ENCODE results near the gene TMPRSS12. TPM values are rescaled to one million over a fixed set of nuclear protein-coding genes. Genes with fewer than 3 reads are reported as not detected.
"Not testable (repeated sequence)": the region's sequence is repeated elsewhere in the genome, so short reads cannot be mapped to it uniquely, and the experiment has no call there.

The TMPRSS12 gene, protein sequence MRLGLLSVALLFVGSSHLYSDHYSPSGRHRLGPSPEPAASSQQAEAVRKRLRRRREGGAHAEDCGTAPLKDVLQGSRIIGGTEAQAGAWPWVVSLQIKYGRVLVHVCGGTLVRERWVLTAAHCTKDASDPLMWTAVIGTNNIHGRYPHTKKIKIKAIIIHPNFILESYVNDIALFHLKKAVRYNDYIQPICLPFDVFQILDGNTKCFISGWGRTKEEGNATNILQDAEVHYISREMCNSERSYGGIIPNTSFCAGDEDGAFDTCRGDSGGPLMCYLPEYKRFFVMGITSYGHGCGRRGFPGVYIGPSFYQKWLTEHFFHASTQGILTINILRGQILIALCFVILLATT
- total RNA-seq = not detected

DNA sequence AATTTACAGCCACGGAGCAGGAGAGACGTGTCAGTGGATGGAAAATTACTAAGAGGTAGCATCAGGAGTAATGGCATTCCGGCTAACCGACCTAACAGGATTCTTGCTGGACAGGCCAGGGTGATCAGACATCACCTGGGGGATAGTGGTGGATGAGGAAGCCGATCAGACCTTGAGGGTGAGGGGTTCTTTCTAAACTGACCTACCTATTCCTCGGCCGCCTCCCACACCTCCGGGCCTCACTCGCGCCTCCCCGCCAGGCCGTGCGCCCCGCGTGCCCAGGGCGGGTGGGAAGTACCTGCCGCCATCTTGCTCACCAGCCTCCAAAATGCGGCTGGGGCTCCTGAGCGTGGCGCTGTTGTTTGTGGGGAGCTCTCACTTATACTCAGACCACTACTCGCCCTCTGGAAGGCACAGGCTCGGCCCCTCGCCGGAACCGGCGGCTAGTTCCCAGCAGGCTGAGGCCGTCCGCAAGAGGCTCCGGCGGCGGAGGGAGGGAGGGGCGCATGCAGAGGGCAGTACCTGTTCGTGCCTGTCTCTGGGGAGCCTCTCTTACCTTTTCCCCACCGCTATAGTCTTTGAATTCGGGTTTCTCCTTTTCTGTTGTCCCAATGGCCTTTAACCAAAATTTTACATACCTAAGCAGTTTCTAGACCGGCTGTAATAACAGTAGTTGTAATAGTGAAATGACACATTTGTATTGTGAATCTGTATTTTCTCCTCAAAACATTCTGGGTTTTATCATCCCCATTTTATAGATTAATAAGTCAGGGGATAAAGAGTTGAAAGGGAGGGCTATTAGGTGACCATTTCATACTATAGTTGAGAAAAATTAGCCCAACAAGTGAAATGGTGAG is at the start of gene TMPRSS12:
TSS of gene TMPRSS12 (plus strand) at position 290 of the 857 bp plus-strand sequence. CDS start at position 329, 39 bp downstream.
- Mint-ChIP-seq H3K27me3 (ENCODE audit: low read depth) (peaks cover 7% of the 10 kb centered on the region), H3K36me3 (ENCODE audit: low read depth) (no peaks in the 10 kb centered on the region), H3K9me3 (peaks cover 8% of the 10 kb centered on the region), H3K4me3 (no peak within 1 kb of the TSS), H3K4me1 (ENCODE audit: low read depth) (peaks cover 4% of the 10 kb centered on the region), H3K27ac (no peak within 1 kb of the TSS)
- CTCF ChIA-PET = interaction anchor here (0.8 kb wide), 1 partner anchor 18 kb away, joined by 3 read pairs; no protein-coding TSS in a partner anchor
- intact Hi-C loops (cut with micrococcal nuclease) = no loop called here
- no peak for DNase-seq

DNA sequence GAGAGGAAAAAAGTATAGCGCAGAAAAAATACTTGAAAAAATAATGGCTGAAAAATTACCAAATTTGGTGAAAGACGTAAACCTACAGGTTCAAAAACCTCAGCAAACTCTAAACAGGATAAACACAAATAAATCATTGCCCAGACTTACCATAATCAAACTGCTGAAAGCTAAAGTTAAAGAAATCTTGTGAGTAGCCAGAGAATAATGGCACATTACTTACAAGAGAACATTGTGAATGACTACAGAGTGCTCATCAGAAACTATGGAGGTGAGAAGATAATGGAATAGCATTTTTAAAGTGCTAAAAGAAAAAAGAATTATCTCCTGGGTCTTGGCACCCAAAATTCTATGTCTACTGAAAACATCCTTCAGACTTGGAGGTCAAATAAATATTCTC is 42.8 kb upstream of the TMPRSS12 start:
- DNase-seq = no peak
- intact Hi-C loops (cut with micrococcal nuclease) = no loop called here
- H3K4me3 Mint-ChIP-seq = no peak overlapping the region
- no peak overlapping the region for H3K27ac Mint-ChIP-seq
- CTCF ChIA-PET = no interaction called here
- peaks cover 53% of the 10 kb centered on the region for H3K36me3 Mint-ChIP-seq (ENCODE audit: low read depth)
- H3K27me3 Mint-ChIP-seq (ENCODE audit: low read depth) = no peaks in the 10 kb centered on the region
- peaks cover 17% of the 10 kb centered on the region for H3K9me3 Mint-ChIP-seq
- no peaks in the 10 kb centered on the region for H3K4me1 Mint-ChIP-seq (ENCODE audit: low read depth)

DNA sequence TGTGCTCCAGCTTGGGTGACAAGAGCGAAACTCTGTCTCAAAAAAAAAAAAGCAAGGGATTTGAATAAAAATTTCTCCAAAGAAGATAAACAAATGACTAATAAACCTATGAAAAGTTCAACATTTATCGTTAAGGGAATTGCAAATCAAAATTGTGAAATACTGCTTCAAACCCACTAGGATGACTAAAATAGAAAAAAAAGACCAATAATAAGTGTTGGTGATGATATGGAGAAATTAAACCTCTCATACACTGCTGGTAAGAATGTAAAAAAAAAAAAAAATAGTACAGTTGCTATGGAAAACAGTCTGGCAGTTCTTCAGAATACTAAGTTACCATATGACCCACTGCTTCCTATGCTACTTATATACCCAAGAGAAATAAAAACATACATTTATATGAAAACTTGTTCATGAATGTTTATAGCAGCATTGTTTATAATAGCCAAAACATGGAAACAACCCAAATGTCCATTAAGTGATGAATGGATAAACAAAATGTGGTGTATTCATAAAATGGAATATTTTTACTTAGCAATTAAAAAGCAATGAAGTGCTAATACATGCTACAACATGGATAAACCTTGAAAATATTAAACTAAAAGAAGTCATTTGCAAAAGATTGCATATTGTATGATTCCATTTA is 39.4 kb upstream of the TMPRSS12 start:
- intact Hi-C loops (cut with micrococcal nuclease) = no loop called here
- H3K4me1 Mint-ChIP-seq (ENCODE audit: low read depth) = no peaks in the 10 kb centered on the region
- no peaks in the 10 kb centered on the region for H3K27me3 Mint-ChIP-seq (ENCODE audit: low read depth)
- peaks cover 31% of the 10 kb centered on the region for H3K36me3 Mint-ChIP-seq (ENCODE audit: low read depth)
- peaks cover 17% of the 10 kb centered on the region for H3K9me3 Mint-ChIP-seq
- DNase-seq = no peak
- CTCF ChIA-PET = no interaction called here
- H3K4me3 Mint-ChIP-seq = no peak overlapping the region
- no peak overlapping the region for H3K27ac Mint-ChIP-seq

DNA sequence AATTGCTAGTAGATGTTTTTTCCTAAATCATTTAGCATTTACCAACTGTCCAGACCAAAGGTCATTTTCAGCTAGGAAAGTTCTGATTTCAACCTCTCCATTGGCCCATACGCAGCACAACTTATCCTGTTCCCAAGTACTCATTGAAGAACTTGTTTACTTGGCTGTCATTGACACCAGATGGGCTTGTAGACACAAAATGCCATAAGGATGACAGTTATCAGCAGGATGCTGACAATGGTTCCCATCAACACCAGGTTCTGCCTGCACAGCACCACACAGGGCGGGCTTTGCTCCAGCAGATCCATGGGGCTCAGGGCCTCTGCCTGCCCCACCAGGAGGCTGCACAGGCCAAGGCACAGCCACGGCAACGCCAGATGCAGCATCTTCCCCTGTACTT is 36.5 kb upstream of the TMPRSS12 start:
- no peak for DNase-seq
- H3K27ac Mint-ChIP-seq = no peak overlapping the region
- no peaks in the 10 kb centered on the region for H3K27me3 Mint-ChIP-seq (ENCODE audit: low read depth)
- intact Hi-C loops (cut with micrococcal nuclease) = no loop called here
- H3K9me3 Mint-ChIP-seq = no peaks in the 10 kb centered on the region
- CTCF ChIA-PET = no interaction called here
- H3K36me3 Mint-ChIP-seq (ENCODE audit: low read depth) = peaks cover 10% of the 10 kb centered on the region
- no peaks in the 10 kb centered on the region for H3K4me1 Mint-ChIP-seq (ENCODE audit: low read depth)
- H3K4me3 Mint-ChIP-seq = no peak overlapping the region

DNA sequence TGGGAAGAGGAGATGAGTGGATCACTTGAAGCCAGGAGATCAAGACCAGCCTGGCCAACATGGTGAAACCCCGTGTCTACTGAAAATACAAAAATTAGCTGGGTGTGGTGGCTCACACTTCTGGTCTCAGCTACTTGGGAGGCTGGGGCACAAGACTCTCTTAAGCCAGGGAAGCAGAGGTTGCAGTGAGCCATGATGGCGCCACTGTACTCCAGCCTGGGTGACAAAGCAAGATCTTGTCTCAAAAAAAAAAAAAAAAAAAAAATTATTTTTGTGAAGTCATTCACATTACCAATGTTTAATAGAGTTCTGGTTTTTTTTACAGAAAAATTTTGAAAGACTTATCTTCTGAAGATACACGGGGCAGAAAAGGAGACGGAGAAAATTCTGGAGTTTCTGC is 33.6 kb upstream of the TMPRSS12 start:
- intact Hi-C loops (cut with micrococcal nuclease); H3K27me3 Mint-ChIP-seq (ENCODE audit: low read depth); H3K4me1 Mint-ChIP-seq (ENCODE audit: low read depth); DNase-seq; CTCF ChIA-PET; H3K27ac Mint-ChIP-seq; H3K9me3 Mint-ChIP-seq; H3K4me3 Mint-ChIP-seq: not testable (repeated sequence)
- peaks cover 10% of the 10 kb centered on the region for H3K36me3 Mint-ChIP-seq (ENCODE audit: low read depth)

DNA sequence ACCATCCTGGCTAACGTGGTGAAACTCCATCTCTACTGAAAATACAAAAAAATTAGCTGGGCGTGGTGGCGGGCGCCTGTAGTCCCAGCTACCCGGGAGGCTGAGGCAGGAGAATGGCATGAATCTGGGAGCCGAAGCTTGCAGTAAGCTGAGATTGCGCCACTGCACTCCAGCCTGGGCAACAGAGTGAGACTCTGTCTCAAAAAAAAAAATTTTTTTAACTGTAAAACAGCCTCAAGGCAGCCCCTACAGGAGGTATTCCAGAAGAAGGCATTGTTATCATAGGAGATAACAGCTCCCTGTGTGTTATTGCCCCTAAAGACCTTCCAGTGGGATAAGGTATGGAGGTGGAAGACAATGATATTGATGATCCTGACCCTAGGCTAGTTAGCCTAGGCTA is 27.8 kb upstream of the TMPRSS12 start:
- intact Hi-C loops (cut with micrococcal nuclease); DNase-seq; H3K9me3 Mint-ChIP-seq; H3K27me3 Mint-ChIP-seq (ENCODE audit: low read depth); CTCF ChIA-PET; H3K27ac Mint-ChIP-seq; H3K4me3 Mint-ChIP-seq; H3K4me1 Mint-ChIP-seq (ENCODE audit: low read depth): not testable (repeated sequence)
- H3K36me3 Mint-ChIP-seq (ENCODE audit: low read depth) = peaks cover 16% of the 10 kb centered on the region

DNA sequence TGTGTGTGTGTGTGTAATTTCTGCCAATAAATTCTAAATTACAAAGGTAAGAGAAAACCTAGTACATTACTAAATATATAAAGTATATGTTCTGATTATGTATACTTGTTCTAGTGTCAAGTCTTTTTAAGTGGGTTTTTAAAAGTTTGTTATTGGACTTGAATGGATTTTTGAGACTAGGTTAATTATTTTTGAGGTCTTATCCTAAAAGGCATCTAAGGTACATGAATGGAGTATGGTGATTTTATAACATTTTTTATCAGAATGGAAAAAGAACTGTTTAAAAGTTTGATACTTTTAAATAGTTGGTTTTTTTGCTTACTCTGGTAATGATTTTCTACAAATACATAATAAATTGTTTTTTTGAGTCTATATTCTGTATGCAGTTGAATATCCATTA is 22.5 kb upstream of the TMPRSS12 start:
- no peaks in the 10 kb centered on the region for H3K27me3 Mint-ChIP-seq (ENCODE audit: low read depth)
- no peaks in the 10 kb centered on the region for H3K9me3 Mint-ChIP-seq
- no peak for DNase-seq
- H3K36me3 Mint-ChIP-seq (ENCODE audit: low read depth) = peaks cover 5% of the 10 kb centered on the region
- no peak overlapping the region for H3K4me3 Mint-ChIP-seq
- H3K27ac Mint-ChIP-seq = no peak overlapping the region
- CTCF ChIA-PET = no interaction called here
- intact Hi-C loops (cut with micrococcal nuclease) = no loop called here
- peaks cover 6% of the 10 kb centered on the region for H3K4me1 Mint-ChIP-seq (ENCODE audit: low read depth)

DNA sequence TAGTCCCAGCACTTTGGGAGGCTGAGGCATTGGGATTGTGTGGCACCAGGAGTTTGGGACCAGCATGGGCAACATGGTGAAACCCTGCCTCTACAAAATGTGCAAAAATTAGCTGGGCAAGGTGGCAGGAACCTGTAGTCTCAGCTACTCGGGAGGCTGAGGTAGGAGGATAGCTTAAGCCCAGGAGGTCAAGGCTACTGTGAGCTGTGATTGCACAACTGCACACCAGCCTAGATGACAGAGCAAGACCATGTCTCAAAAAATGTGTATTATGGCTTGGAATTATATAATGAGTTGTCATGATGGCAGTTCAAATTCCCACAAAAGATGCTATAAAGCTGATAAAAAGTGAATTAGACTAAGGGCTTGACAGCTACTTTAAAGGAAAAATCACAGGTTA is 20.6 kb upstream of the TMPRSS12 start:
- Mint-ChIP-seq H3K4me1 (ENCODE audit: low read depth) (peaks cover 10% of the 10 kb centered on the region), H3K27me3 (ENCODE audit: low read depth) (no peaks in the 10 kb centered on the region), H3K4me3 (no peak overlapping the region), H3K27ac (no peak overlapping the region), H3K36me3 (ENCODE audit: low read depth) (no peaks in the 10 kb centered on the region), H3K9me3 (no peaks in the 10 kb centered on the region)
- CTCF ChIA-PET = interaction anchor here (0.6 to 1.4 kb wide), 4 partner anchors 18 to 208 kb away, joined by 3 to 9 read pairs (median 3); no protein-coding TSS in a partner anchor
- intact Hi-C loops (cut with micrococcal nuclease) = no loop called here
- DNase-seq = no peak

DNA sequence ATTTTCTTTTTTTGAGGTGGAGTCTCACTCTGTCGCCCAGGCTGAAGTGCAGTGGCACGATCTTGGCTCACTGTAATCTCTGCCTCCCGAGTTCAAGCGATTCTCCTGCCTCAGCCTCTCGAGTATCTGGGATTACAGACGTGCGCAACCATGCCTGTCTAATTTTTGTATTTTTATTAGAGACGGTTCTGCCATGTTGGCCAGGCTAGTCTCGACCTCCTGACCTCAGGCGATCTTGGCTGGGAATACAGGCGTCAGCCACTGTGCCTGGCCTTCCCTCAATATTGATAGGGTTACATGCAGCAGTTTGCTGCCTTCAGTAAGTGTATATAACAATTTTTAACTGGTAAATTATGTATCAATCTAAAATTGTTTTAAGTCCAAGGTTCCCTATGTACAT is 19.0 kb upstream of the TMPRSS12 start:
- not testable (repeated sequence) for H3K27ac Mint-ChIP-seq; H3K36me3 Mint-ChIP-seq (ENCODE audit: low read depth); H3K4me1 Mint-ChIP-seq (ENCODE audit: low read depth); H3K9me3 Mint-ChIP-seq; DNase-seq; H3K27me3 Mint-ChIP-seq (ENCODE audit: low read depth); H3K4me3 Mint-ChIP-seq
- CTCF ChIA-PET = interaction anchor here (5.7 kb wide), 1 partner anchor 203 kb away, joined by 56 read pairs; the partner anchor contains the start of gene SLC11A2
- intact Hi-C loops (cut with micrococcal nuclease) = loop anchor here (2.0 kb wide), 1 partner anchor 319 kb away; the partner anchor contains the start of gene DIP2B

DNA sequence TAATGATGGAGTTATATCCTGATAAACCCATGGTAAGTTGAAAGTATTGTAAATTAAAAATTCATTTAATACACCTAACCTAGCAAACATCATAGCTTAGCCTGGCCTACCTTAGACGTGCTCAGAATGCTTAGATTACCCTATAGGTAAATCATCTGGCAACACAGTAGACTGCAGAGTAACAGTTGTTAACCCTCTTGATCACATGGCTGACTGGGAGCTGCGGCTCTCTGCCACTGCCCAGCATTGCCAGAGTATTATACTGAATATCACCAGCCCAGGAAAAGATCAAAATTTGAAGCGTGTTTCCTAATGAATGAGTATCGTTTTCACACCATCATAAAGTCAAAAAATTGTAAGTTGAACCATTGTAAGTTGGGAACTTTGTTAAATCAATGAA is 17.8 kb upstream of the TMPRSS12 start:
- no peaks in the 10 kb centered on the region for H3K36me3 Mint-ChIP-seq (ENCODE audit: low read depth)
- H3K4me1 Mint-ChIP-seq (ENCODE audit: low read depth) = peaks cover 10% of the 10 kb centered on the region
- H3K27me3 Mint-ChIP-seq (ENCODE audit: low read depth) = no peaks in the 10 kb centered on the region
- no peaks in the 10 kb centered on the region for H3K9me3 Mint-ChIP-seq
- intact Hi-C loops (cut with micrococcal nuclease) = loop anchor here (1.0 to 5.0 kb wide), 6 partner anchors 60 to 517 kb away; partner anchors contain the start of gene DIP2B
- no peak for DNase-seq
- CTCF ChIA-PET = interaction anchor here (0.6 to 5.7 kb wide), 7 partner anchors 63 to 421 kb away, joined by 3 to 56 read pairs (median 5); partner anchors contain the start of gene SLC11A2
- H3K27ac Mint-ChIP-seq = peak overlapping the region; percentile 52
- H3K4me3 Mint-ChIP-seq = no peak overlapping the region

DNA sequence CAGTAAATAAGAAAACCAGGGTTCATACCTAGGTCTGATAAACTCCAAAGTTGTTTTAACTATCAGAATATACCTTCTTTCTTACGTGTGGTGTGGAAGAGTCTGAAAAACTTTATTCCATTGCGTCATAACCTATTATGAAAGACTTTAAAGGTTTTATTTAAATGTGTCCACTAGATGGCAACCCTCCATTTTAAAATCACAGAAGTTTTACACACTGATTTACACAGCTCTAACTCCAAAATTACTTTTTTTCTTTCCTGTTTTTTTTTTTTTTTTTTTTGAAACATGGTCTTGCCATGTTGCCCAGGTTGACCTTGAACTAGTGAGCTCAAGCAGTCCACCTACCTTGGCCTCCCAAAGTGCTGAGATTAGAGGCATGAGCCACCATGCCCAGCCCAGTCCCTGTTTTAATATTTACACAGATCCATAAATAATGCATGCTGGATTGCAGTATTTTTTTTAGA is 17.3 kb upstream of the TMPRSS12 start:
- Mint-ChIP-seq H3K27me3 (ENCODE audit: low read depth) (no peaks in the 10 kb centered on the region), H3K4me3 (no peak overlapping the region), H3K36me3 (ENCODE audit: low read depth) (no peaks in the 10 kb centered on the region), H3K27ac (peak overlapping the region; percentile 52), H3K4me1 (ENCODE audit: low read depth) (peaks cover 10% of the 10 kb centered on the region), H3K9me3 (no peaks in the 10 kb centered on the region)
- intact Hi-C loops (cut with micrococcal nuclease) = loop anchor here (1.0 to 5.0 kb wide), 6 partner anchors 60 to 517 kb away; partner anchors contain the start of gene DIP2B
- CTCF ChIA-PET = interaction anchor here (0.6 to 5.7 kb wide), 14 partner anchors 13 to 683 kb away, joined by 3 to 56 read pairs (median 4); partner anchors contain the start of gene SLC11A2
- no peak for DNase-seq

DNA sequence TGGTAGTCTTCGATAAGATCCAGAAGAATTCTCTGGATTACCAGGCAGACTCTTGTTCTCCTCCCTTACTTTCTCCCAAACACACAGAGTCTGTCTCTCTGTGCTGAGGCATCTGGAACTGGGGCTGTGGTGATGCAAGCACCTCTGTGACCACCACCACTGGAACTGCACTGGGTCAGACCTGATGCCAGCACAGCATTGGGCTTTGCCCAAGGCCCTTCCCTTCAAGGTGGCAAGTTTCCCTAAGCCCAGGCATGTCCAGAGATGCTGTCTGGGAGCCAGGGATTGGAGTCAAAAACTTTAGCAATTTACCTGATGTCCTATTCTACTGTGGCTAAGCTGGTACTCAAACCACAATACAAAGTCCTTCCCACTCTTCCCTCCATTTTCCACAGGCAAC is 14.6 kb upstream of the TMPRSS12 start:
- peaks cover 10% of the 10 kb centered on the region for H3K4me1 Mint-ChIP-seq (ENCODE audit: low read depth)
- intact Hi-C loops (cut with micrococcal nuclease) = loop anchor here (5.0 kb wide), 2 partner anchors 424 to 514 kb away; no protein-coding TSS in a partner anchor
- H3K27ac Mint-ChIP-seq = no peak overlapping the region
- no peak for DNase-seq
- CTCF ChIA-PET = interaction anchor here (0.6 to 5.7 kb wide), 3 partner anchors 63 to 582 kb away, joined by 3 to 56 read pairs (median 3); partner anchors contain the start of gene SLC11A2
- H3K9me3 Mint-ChIP-seq = peaks cover 2% of the 10 kb centered on the region
- no peaks in the 10 kb centered on the region for H3K27me3 Mint-ChIP-seq (ENCODE audit: low read depth)
- no peak overlapping the region for H3K4me3 Mint-ChIP-seq
- no peaks in the 10 kb centered on the region for H3K36me3 Mint-ChIP-seq (ENCODE audit: low read depth)
